Measurements from ENCODE around the gene USP13.

GRCh38 chr3:179661777-179662176 is 8.9 kb downstream of the USP13 start:
- TF ChIP-seq POLR2A (IDR thresholded peaks at IDR 0.05; ENCODE audit: low read length) = no peak
- TF ChIP-seq GATA1 (IDR thresholded peaks at IDR 0.05; ENCODE audit: low read depth, low read length) = no peak

Data from erythroblast (primary cell).